ENCODE measurements around the gene CUTA.

Gene CUTA

GRCh38 chr6:33428966-33429749 lies 11.3 kb upstream of the CUTA start (continued):
- TF ChIP-seq TRIM28 (IDR thresholded peaks at IDR 0.05; ENCODE audit: borderline replicate concordance, low read length) (no peak), ZNF366 (tag by site-specific recombination; conservative IDR thresholded peaks at IDR 0.05) (peak; percentile 88), ZBTB8A (tag by site-specific recombination; IDR thresholded peaks at IDR 0.05) (no peak), ZNF132 (tag by site-specific recombination; IDR thresholded peaks at IDR 0.05; ENCODE audit: borderline replicate concordance) (no peak), ZBTB26 (tag by site-specific recombination; optimal IDR thresholded peaks at IDR 0.05) (peak; percentile 6), ZXDB (tag by site-specific recombination; IDR thresholded peaks at IDR 0.05) (no peak), KLF17 (tag by site-specific recombination; IDR thresholded peaks at IDR 0.05) (peak; percentile 56), PRDM2 (tag by site-specific recombination; IDR thresholded peaks at IDR 0.05; ENCODE audit: borderline replicate concordance) (no peak), EGR2 (tag by site-specific recombination; IDR thresholded peaks at IDR 0.05; ENCODE audit: low read depth) (peak; percentile 80), ZNF600 (tag by site-specific recombination; IDR thresholded peaks at IDR 0.05) (peak; percentile 95), PATZ1 (tag by site-specific recombination; IDR thresholded peaks at IDR 0.05) (peak; percentile 12), ZSCAN18 (tag by site-specific recombination; IDR thresholded peaks at IDR 0.05) (no peak), HOXC10 (CRISPR knock-in tag; IDR thresholded peaks at IDR 0.05) (no peak)

All from HEK293 (cell line).